T-cell (primary cell): Measurements from ENCODE around the gene CNTNAP3. TPM values are rescaled to one million over a fixed set of nuclear protein-coding genes. Genes with fewer than 3 reads are reported as not detected.
"Not testable (repeated sequence)": the region's sequence is repeated elsewhere in the genome, so short reads cannot be mapped to it uniquely, and the experiment has no call there.

ENCODE experiments used
- ATAC-seq, 4 experiments: fragments of 200-7000 bp in 3 of 4; fragments of 150-1000 bp in 1 of 4; cut with Tn5 transposase; replicated peaks in 1 of 4; 1 replicate in 3 of 4; 2 replicates in 1 of 4; pipeline ENCODE4 v1.10.0; 2021; ENCODE audit warnings: moderate library complexity in 3 of 4, mild to moderate bottlenecking in 2 of 4, moderate number of reproducible peaks in 1 of 4
- CTCF ChIA-PET, 2 donors: fragments of 300-600 bp; sonication (Branson Sonifier 250); formaldehyde crosslinking; loops; one replicate each; lab custom pipeline; 2022; ENCODE audit warnings: antibody characterized with exemption in 2 of 2; lab: Charles Lee
- POLR2A ChIA-PET, 2 donors: fragments of 300-600 bp; sonication (Branson Sonifier 250); formaldehyde crosslinking; loops; one replicate each; lab custom pipeline; 2022; ENCODE audit warnings: antibody characterized with exemption in 2 of 2; lab: Charles Lee
- DNase-seq, 35 experiments: peaks; one replicate each; pipeline versions ENCODE4 v3.0.0 to v3.0.0-alpha.2; 2013 to 2023
- H3K27ac ChIP-seq: one replicate; pipeline ENCODE4 v1.5.1; 2013; ENCODE audit warnings: low read length
- H3K27me3 ChIP-seq, 2 experiments: replicated peaks in 1 of 2; 1 replicate in 1 of 2; 2 replicates in 1 of 2; pipeline versions ENCODE4 v1.6.1 to v1.7.0; 2013; ENCODE audit warnings: low read length in 1 of 2, mixed read lengths in 1 of 2; ENCODE audit not compliant: control insufficient read depth in 2 of 2, insufficient read depth in 2 of 2; ENCODE audit errors: extremely low read depth in 1 of 2
- H3K36me3 ChIP-seq, 2 donors: 1 replicate in 1 of 2; 2 replicates in 1 of 2; pipeline versions ENCODE4 v1.6.1 to v1.7.0; 2013; ENCODE audit warnings: low read length in 1 of 2; ENCODE audit not compliant: control insufficient read depth in 2 of 2, insufficient read depth in 1 of 2; ENCODE audit errors: extremely low read depth in 1 of 2
- H3K4me1 ChIP-seq, 2 experiments: 1 replicate in 1 of 2; 2 replicates in 1 of 2; pipeline versions ENCODE4 v1.6.1 to v1.7.0; 2013; ENCODE audit warnings: low read length in 2 of 2, mixed read lengths in 1 of 2; ENCODE audit not compliant: insufficient read depth in 2 of 2, control insufficient read depth in 1 of 2; ENCODE audit errors: extremely low read depth in 1 of 2
- H3K4me3 ChIP-seq, 2 donors: 1 replicate in 1 of 2; 2 replicates in 1 of 2; pipeline versions ENCODE4 v1.5.1 to v1.7.0; 2013; ENCODE audit warnings: mild to moderate bottlenecking in 2 of 2, low read length in 1 of 2, moderate library complexity in 1 of 2; ENCODE audit not compliant: control insufficient read depth in 1 of 2; ENCODE audit errors: extremely low read depth in 1 of 2
- H3K9me3 ChIP-seq: 2 replicates; pipeline ENCODE4 v1.7.0; 2013
- H3K27ac Mint-ChIP-seq, 2 donors: one replicate each; pipeline ENCODE4 v1.8.0; 2020 to 2021; ENCODE audit warnings: mild to moderate bottlenecking in 2 of 2, mixed read lengths in 2 of 2
- H3K27me3 Mint-ChIP-seq, 2 donors: one replicate each; pipeline ENCODE4 v1.8.0; 2021 to 2022; ENCODE audit warnings: mixed read lengths in 2 of 2
- H3K36me3 Mint-ChIP-seq: one replicate; pipeline ENCODE4 v1.8.0; 2021; ENCODE audit warnings: mixed read lengths
- H3K4me1 Mint-ChIP-seq, 3 donors: one replicate each; pipeline ENCODE4 v1.8.0; 2020 to 2022; ENCODE audit warnings: mixed read lengths in 3 of 3, mild to moderate bottlenecking in 1 of 3
- H3K4me3 Mint-ChIP-seq, 3 donors: one replicate each; pipeline ENCODE4 v1.8.0; 2020 to 2022; ENCODE audit warnings: mild to moderate bottlenecking in 3 of 3, mixed read lengths in 3 of 3, moderate library complexity in 3 of 3
- H3K9me3 Mint-ChIP-seq, 3 donors: one replicate each; pipeline ENCODE4 v1.8.0; 2020 to 2022; ENCODE audit warnings: mixed read lengths in 3 of 3
- WGBS: methylation state at CpG from one replicate; pipeline ENCODE4 v1.1.5; 2013; ENCODE audit warnings: missing lambda C conversion rate; ENCODE audit not compliant: insufficient coverage; 5-methylcytosine and 5-hydroxymethylcytosine counted together
- total RNA-seq, 35 experiments: library from RNA in 6 of 35; stranded (reverse) in 6 of 35; fragments of 120-200 nt in 1 of 35; gene quantifications; one replicate each; pipeline versions ENCODE4 v1.2.1 to v1.2.4 and lab custom pipeline; 2013 to 2026

Gene CNTNAP3
- under 1 TPM in 1 of 5 donors, not detected in 4; 0.22 TPM for total RNA-seq
- 0.06 TPM for total RNA-seq (2013)
- 0 to 0.17 (median 0) reads per million in 29 experiments for total RNA-seq (lab: John Stamatoyannopoulos, UW)

DNA sequence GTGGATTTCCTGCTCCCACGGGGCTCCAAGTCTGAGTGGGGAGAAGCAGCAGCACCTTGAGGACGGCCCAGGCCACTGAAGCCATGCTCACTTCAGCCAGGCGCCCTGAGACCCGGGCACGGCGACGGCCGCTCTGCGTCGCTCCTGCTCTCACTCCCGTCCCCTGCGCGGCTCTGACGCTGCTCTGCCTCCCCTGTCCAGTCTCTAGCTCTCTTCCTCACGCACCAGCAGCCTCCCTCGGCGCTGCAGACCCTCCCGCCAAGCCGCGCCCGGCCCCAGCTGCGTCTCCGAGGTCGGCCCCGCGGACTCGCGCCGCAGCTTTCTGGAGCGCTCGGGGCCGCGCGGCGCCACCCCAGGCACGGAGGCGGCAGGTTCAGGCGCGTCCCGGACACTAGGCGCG is at the start of gene CNTNAP3:
Gene CNTNAP3, minus strand, starts transcription at position 188 of the 400 bp plus-strand sequence. Its CDS starts 103 bp downstream, at position 85.
- H3K27me3 Mint-ChIP-seq, H3K36me3 ChIP-seq, H3K27ac ChIP-seq, H3K27me3 ChIP-seq, H3K27ac Mint-ChIP-seq, H3K4me3 ChIP-seq, H3K4me1 ChIP-seq, POLR2A ChIA-PET, H3K4me1 Mint-ChIP-seq, H3K9me3 ChIP-seq, H3K36me3 Mint-ChIP-seq, H3K4me3 Mint-ChIP-seq, ATAC-seq, CTCF ChIA-PET, H3K9me3 Mint-ChIP-seq, DNase-seq: not testable (repeated sequence)
- WGBS: no CpG with 5 or more reads among the region's 42 CpGs

DNA sequence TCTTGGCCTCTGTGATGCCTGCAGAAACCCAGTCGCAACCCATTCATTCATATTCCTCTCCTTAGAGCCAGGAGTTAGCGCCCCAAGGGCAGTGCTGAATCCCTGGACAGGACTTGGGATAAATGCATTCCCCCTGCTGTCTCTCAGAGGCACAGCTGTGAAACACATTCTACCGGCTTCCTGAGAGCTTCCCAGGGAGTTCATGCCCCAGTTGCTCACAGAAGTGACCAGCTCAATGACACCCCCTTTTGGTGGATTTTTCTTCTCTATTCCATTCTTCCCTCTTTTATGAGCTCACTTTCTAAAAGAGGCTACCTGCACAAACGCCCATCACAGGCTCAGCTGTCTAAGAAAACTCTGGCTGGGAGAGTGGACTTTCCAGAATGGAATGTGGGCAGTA is 8.0 kb downstream of the CNTNAP3 start:
- not testable (repeated sequence) for H3K27ac Mint-ChIP-seq

DNA sequence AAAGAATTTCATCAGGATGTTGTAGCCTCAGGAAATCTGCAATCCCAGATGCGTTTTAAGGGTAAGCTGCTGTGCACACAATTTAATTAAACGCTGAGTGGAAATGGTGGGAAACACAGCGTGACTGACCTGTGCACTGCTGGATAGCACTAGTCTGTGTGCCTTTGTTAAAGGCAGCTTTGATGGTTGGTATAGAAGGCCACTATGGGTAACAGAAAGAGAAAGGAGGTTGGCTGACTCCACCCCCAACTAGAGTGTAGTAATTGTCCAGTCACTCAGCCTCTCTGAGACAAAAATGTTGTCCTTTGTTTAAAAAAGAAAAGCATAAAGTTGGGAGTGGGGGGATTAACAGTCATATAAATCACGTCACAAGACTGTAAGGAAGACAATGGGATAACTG is 45.5 kb downstream of the CNTNAP3 start:
- H3K4me1 Mint-ChIP-seq, H3K27me3 ChIP-seq, H3K27ac Mint-ChIP-seq, H3K27me3 Mint-ChIP-seq, DNase-seq, CTCF ChIA-PET, H3K36me3 ChIP-seq, H3K4me3 Mint-ChIP-seq, POLR2A ChIA-PET, ATAC-seq, H3K9me3 Mint-ChIP-seq, H3K9me3 ChIP-seq, H3K4me3 ChIP-seq, H3K27ac ChIP-seq, H3K36me3 Mint-ChIP-seq, H3K4me1 ChIP-seq: not testable (repeated sequence)
- WGBS: no CpG with 5 or more reads among the region's 4 CpGs

More for the DNA sequence above, 8.0 kb downstream of the CNTNAP3 start:
- H3K27ac ChIP-seq, CTCF ChIA-PET, H3K9me3 ChIP-seq, H3K4me3 ChIP-seq, POLR2A ChIA-PET, H3K9me3 Mint-ChIP-seq, H3K36me3 Mint-ChIP-seq, H3K36me3 ChIP-seq, ATAC-seq, H3K4me1 ChIP-seq, H3K4me3 Mint-ChIP-seq, DNase-seq, H3K27me3 Mint-ChIP-seq, H3K27me3 ChIP-seq, H3K4me1 Mint-ChIP-seq: not testable (repeated sequence)
- no CpG with 5 or more reads among the region's 4 CpGs for WGBS

DNA sequence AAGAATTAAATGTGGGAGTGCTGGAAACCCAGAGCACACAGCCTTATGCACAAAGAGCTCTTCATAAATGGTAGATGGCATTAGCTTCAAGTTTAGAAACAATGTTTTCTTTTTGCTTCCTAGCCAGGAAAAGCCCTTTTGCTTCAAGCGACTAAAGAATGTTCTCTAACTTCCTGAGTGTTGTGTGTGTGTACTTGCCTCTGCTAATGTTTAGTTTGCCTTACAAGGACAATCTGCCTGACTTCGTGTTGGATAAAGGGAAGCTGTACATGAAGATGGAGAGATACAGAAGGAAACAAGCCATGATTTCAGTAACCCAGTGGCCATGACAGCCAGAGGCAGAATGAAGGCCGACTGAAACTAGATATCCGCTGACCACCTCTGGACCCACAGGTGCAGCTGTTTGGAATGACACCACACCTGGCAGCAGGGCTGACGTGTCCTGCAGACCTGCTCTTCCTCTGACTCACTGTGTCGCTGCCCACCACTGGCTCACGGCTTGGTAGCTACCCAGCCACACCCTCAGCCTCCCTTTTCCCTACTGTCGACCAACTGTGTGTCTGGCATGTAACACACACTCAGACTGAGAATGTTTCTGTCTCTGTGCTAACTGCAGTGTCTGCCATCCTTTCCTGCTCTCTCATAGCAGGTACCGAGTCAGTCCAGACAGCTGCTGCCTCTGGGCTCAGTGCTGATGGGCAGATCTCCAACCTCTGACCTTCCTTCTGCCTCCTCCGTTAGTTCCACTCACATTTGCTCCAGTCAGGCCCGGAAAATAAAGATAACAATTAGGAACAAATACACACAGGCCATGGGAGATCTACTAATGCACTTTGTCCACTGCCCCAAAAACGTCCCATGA is 55.6 kb downstream of the CNTNAP3 start:
- H3K36me3 Mint-ChIP-seq, CTCF ChIA-PET, H3K9me3 ChIP-seq, ATAC-seq, DNase-seq, H3K4me1 ChIP-seq, H3K4me1 Mint-ChIP-seq, H3K27ac ChIP-seq, H3K27me3 Mint-ChIP-seq, H3K4me3 ChIP-seq, H3K27ac Mint-ChIP-seq, POLR2A ChIA-PET, H3K36me3 ChIP-seq, H3K9me3 Mint-ChIP-seq, H3K4me3 Mint-ChIP-seq, H3K27me3 ChIP-seq: not testable (repeated sequence)
- no CpG with 5 or more reads among the region's 12 CpGs for WGBS

DNA sequence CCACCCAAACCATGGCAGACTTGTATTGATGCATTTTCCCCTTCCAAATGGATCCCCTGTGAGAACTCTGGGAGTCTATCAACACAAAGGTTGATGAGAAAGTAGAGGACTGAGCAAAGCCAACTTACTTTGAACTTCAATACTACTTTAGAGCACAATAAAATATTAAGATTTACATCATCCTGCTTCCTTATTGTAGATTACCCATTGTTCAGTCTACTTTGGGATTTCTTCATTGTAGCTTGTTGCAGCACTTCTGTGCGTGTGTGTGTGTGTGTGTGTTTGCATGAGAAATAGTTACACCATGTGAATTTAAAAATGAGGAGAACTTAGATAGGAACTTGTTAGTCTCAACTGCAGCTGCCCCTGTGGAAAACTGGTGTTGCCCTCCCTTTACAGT is 72.0 kb downstream of the CNTNAP3 start:
- POLR2A ChIA-PET, CTCF ChIA-PET, ATAC-seq: not testable (repeated sequence)

DNA sequence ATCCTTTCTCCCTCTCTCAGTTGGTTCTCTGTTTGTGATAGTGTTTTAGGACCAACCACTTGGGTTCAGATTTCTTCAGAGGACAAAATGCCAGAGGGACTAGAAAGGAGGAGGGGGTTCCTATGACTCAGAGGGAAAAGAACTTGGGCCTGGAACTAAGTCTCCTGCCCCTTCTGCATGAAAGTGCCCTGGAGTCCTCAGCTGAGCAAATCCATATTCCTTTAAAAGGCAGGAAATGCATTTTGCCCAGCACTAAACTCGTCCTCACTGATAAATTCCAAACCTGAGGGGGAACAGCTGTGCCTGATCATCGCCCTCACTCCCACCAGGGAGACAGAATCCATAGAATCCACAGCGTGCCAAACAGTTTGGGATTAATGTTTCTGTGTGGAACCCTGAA is 78.2 kb downstream of the CNTNAP3 start:
- H3K4me1 Mint-ChIP-seq, H3K4me3 Mint-ChIP-seq, H3K27me3 ChIP-seq, H3K27me3 Mint-ChIP-seq, H3K36me3 Mint-ChIP-seq, H3K4me3 ChIP-seq, H3K4me1 ChIP-seq, CTCF ChIA-PET, H3K27ac Mint-ChIP-seq, H3K9me3 Mint-ChIP-seq, POLR2A ChIA-PET, ATAC-seq, H3K27ac ChIP-seq, H3K9me3 ChIP-seq, DNase-seq, H3K36me3 ChIP-seq: not testable (repeated sequence)
- no CpG with 5 or more reads among the region's 3 CpGs for WGBS

More for the DNA sequence above, 72.0 kb downstream of the CNTNAP3 start:
- H3K4me1 ChIP-seq, DNase-seq, H3K9me3 Mint-ChIP-seq, H3K27me3 Mint-ChIP-seq, H3K36me3 ChIP-seq, H3K27ac ChIP-seq, H3K4me1 Mint-ChIP-seq, H3K27me3 ChIP-seq, H3K36me3 Mint-ChIP-seq, H3K4me3 ChIP-seq, H3K27ac Mint-ChIP-seq, H3K4me3 Mint-ChIP-seq, H3K9me3 ChIP-seq: not testable (repeated sequence)
- no CpG with 5 or more reads among the region's 1 CpG for WGBS
